Measurements from ENCODE around the gene FAM170B.
A peak's percentile ranks its signal among the peaks of the same experiment; 100 is the strongest.

FAM170B gene

DNA sequence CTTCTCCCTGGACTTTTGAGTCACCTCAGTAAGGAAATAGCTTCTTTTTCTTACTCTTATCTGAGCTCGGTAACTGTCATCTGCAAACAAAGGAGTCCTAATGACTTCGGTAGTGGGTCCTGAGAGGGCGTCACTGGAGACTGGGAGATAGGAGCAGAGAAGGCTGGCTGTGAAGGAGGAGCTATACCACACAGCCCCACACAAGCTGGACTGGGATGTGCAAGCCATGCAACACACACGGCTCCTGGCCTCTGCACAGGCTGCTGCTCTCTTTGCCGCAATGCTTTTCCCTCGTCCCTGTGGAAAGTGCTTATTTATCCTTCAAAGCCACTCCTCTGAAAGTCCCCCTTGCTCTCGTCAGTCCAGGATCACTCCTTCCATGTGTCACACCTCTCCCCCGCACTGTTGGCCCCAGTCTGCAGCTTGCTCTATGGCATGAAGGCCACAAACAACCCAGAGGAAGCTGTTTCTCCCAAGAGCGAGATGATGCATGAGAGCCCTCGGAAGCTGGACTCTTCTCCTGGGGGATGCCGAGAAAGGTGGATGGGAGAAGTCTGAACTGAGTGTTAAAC lies 39.5 kb upstream of the FAM170B start:
- Histone ChIP-seq H3K36me3 (replicated peaks; ENCODE audit: low read depth, low read length) (no peaks in the 10 kb centered on the region), H3K9me3 (ENCODE audit: insufficient read depth, low read length) (no peaks in the 10 kb centered on the region), H2AFZ (ENCODE audit: low read depth, low read length) (no peak overlapping the region), H3K4me1 (ENCODE audit: low read length) (peaks cover 67% of the 10 kb centered on the region), H3K79me2 (ENCODE audit: low read length) (no peaks in the 10 kb centered on the region), H3K4me3 (ENCODE audit: low read length) (no peak overlapping the region), H3K4me2 (ENCODE audit: low read length) (no peak overlapping the region), H3K27me3 (ENCODE audit: low read depth, low read length) (no peaks in the 10 kb centered on the region), H3K27ac (ENCODE audit: low read length) (no peak overlapping the region), H4K20me1 (ENCODE audit: insufficient read depth, low read length) (no peaks in the 10 kb centered on the region), H3K9ac (ENCODE audit: low read length) (no peak overlapping the region)
- TF ChIP-seq, protein P1, sequence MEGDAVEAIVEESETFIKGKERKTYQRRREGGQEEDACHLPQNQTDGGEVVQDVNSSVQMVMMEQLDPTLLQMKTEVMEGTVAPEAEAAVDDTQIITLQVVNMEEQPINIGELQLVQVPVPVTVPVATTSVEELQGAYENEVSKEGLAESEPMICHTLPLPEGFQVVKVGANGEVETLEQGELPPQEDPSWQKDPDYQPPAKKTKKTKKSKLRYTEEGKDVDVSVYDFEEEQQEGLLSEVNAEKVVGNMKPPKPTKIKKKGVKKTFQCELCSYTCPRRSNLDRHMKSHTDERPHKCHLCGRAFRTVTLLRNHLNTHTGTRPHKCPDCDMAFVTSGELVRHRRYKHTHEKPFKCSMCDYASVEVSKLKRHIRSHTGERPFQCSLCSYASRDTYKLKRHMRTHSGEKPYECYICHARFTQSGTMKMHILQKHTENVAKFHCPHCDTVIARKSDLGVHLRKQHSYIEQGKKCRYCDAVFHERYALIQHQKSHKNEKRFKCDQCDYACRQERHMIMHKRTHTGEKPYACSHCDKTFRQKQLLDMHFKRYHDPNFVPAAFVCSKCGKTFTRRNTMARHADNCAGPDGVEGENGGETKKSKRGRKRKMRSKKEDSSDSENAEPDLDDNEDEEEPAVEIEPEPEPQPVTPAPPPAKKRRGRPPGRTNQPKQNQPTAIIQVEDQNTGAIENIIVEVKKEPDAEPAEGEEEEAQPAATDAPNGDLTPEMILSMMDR (IDR thresholded peaks at IDR 0.05; ENCODE audit: low read depth, low read length): no peak
- no peak for TF ChIP-seq EZH2phosphoT487 (IDR thresholded peaks at IDR 0.05; ENCODE audit: low read depth)

DNA sequence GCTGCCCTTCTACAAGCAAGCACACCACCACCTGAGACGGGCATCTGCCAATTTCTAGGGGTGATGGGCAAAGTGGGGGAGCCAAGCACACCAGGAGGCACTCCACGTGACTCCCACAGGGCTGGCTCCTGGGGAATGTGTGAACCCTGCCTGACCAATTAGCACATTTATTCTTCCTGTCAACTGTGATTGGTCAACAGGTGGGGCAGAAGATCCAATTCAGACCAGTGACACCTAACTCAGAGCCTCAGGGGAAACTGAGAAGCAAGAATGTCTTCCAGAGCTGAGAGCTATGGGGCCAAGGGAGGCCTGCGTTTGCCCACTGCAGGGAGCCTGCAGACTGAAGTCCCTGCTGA lies 38.9 kb upstream of the FAM170B start:
- H3K79me2 ChIP-seq (ENCODE audit: low read length): no peaks in the 10 kb centered on the region
- no peaks in the 10 kb centered on the region for H3K27me3 ChIP-seq (ENCODE audit: low read depth, low read length)
- H3K36me3 ChIP-seq (replicated peaks; ENCODE audit: low read depth, low read length): no peaks in the 10 kb centered on the region
- no peak overlapping the region for H2AFZ ChIP-seq (ENCODE audit: low read depth, low read length)
- H3K4me2 ChIP-seq (ENCODE audit: low read length): peak overlapping the region; percentile 39; the same call in 1 of the 2 replicates
- no peaks in the 10 kb centered on the region for H3K9me3 ChIP-seq (ENCODE audit: insufficient read depth, low read length)
- peaks cover 62% of the 10 kb centered on the region for H3K4me1 ChIP-seq (ENCODE audit: low read length)
- H3K9ac ChIP-seq (ENCODE audit: low read length): no peak overlapping the region
- no peak overlapping the region for H3K27ac ChIP-seq (ENCODE audit: low read length)
- TF ChIP-seq, protein P1 (IDR thresholded peaks at IDR 0.05; ENCODE audit: low read depth, low read length): no peak
- TF ChIP-seq EZH2phosphoT487 (IDR thresholded peaks at IDR 0.05; ENCODE audit: low read depth): no peak
- no peak overlapping the region for H3K4me3 ChIP-seq (ENCODE audit: low read length)
- no peaks in the 10 kb centered on the region for H4K20me1 ChIP-seq (ENCODE audit: insufficient read depth, low read length)

DNA sequence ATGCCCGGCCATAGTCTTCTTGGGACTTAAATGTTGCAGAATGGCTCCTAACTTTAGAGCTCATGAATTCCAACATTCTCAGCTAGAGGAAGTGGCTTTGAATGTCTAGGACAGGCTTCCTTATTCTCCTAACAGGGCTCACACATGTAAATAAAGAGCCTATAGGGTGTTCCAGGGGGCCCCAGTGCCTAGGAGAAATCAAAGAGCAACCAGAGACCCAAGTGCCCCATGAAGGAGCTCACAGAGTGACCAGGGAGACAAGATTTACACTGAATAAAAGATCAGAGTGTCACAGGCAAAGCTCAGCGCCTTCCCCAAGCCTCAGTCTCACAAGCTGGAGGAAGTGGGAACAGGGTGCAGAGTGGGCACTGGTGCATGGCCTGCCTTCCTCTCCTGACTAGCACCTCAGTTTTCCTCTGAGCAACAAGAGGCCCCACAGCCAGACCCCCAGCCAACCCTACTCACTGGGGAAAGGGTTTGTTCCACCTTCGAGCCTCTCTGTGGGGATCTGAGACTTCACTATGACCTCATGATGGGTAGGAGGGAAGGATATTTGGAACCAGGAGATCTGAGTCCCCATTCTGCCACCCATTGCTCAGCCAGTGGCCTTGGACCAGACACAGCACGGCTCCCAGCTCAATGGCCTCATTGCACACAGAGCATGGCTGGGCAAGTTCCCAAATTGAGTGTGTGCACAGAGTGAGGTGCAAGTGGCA lies 38.4 kb upstream of the FAM170B start:
- Histone ChIP-seq H3K36me3 (replicated peaks; ENCODE audit: low read depth, low read length) (no peaks in the 10 kb centered on the region), H3K9ac (ENCODE audit: low read length) (no peak overlapping the region), H3K4me3 (ENCODE audit: low read length) (no peak overlapping the region), H4K20me1 (ENCODE audit: insufficient read depth, low read length) (no peaks in the 10 kb centered on the region), H3K79me2 (ENCODE audit: low read length) (no peaks in the 10 kb centered on the region), H2AFZ (ENCODE audit: low read depth, low read length) (no peak overlapping the region), H3K4me2 (ENCODE audit: low read length) (peak overlapping the region; percentile 39; the same call in 1 of the 2 replicates), H3K27me3 (ENCODE audit: low read depth, low read length) (no peaks in the 10 kb centered on the region), H3K4me1 (ENCODE audit: low read length) (peaks cover 57% of the 10 kb centered on the region), H3K27ac (ENCODE audit: low read length) (no peak overlapping the region), H3K9me3 (ENCODE audit: insufficient read depth, low read length) (no peaks in the 10 kb centered on the region)
- TF ChIP-seq, protein P1 (IDR thresholded peaks at IDR 0.05; ENCODE audit: low read depth, low read length): no peak
- TF ChIP-seq EZH2phosphoT487 (IDR thresholded peaks at IDR 0.05; ENCODE audit: low read depth): no peak

DNA sequence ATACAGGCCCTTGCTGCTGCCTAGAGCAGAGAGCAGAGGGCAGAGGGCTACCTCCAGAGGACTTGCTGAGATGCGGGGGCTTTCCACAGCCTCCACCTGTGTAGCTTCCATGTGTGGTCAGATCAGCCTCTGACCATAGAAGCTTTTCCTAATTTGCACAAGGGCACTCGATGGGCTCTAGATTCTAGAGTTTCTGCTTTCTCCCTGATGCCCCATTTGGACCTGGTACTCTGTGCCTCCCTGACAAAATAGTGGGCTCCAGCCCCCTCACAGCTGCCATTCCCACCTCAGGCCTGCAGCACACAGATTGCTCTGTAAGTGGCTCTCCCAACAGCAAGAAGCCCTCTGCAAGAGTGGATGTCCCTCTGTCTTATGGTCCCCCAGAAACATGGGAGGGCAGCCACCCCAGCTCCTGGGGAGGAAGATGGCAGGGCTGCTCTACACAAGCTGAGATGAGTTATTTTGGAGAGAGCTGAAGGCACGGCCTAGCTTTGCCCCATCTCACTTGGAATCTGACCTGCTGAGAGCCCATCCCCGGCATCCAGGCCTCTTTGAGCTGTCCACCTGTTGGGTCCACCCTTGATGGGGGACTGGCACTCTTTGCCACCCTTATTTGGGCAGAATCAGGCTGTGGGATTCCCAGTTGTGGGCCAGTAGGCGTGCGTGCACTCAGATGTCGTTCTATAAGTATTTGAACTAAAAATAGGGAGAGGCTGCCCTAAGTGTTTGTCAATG lies 37.7 kb upstream of the FAM170B start:
- H3K9ac ChIP-seq (ENCODE audit: low read length): no peak overlapping the region
- no peaks in the 10 kb centered on the region for H4K20me1 ChIP-seq (ENCODE audit: insufficient read depth, low read length)
- H3K27me3 ChIP-seq (ENCODE audit: low read depth, low read length): no peaks in the 10 kb centered on the region
- H3K4me3 ChIP-seq (ENCODE audit: low read length): no peak overlapping the region
- H3K4me1 ChIP-seq (ENCODE audit: low read length): peaks cover 49% of the 10 kb centered on the region
- H3K27ac ChIP-seq (ENCODE audit: low read length): no peak overlapping the region
- no peak overlapping the region for H2AFZ ChIP-seq (ENCODE audit: low read depth, low read length)
- no peaks in the 10 kb centered on the region for H3K79me2 ChIP-seq (ENCODE audit: low read length)
- H3K4me2 ChIP-seq (ENCODE audit: low read length): no peak overlapping the region
- H3K36me3 ChIP-seq (replicated peaks; ENCODE audit: low read depth, low read length): no peaks in the 10 kb centered on the region
- no peaks in the 10 kb centered on the region for H3K9me3 ChIP-seq (ENCODE audit: insufficient read depth, low read length)
- no peak for TF ChIP-seq EZH2phosphoT487 (IDR thresholded peaks at IDR 0.05; ENCODE audit: low read depth)
- TF ChIP-seq, protein P1 (IDR thresholded peaks at IDR 0.05; ENCODE audit: low read depth, low read length): no peak
